Measurements from ENCODE around the gene CXCR5. TPM values are rescaled to one million over a fixed set of nuclear protein-coding genes. Genes with fewer than 3 reads are reported as not detected.

CXCR5 gene
- total RNA-seq, 4 donors from 2014 or later = 0.09 to 0.12 TPM; not detected in 2

GRCh38 chr11:118898400-118899295, 15.0 kb downstream of the CXCR5 start:
- DNase-seq (ENCODE audit: low spot score) (no peak), ATAC-seq (ENCODE audit: low FRiP score) (no peak)
- TF ChIP-seq, protein P1, sequence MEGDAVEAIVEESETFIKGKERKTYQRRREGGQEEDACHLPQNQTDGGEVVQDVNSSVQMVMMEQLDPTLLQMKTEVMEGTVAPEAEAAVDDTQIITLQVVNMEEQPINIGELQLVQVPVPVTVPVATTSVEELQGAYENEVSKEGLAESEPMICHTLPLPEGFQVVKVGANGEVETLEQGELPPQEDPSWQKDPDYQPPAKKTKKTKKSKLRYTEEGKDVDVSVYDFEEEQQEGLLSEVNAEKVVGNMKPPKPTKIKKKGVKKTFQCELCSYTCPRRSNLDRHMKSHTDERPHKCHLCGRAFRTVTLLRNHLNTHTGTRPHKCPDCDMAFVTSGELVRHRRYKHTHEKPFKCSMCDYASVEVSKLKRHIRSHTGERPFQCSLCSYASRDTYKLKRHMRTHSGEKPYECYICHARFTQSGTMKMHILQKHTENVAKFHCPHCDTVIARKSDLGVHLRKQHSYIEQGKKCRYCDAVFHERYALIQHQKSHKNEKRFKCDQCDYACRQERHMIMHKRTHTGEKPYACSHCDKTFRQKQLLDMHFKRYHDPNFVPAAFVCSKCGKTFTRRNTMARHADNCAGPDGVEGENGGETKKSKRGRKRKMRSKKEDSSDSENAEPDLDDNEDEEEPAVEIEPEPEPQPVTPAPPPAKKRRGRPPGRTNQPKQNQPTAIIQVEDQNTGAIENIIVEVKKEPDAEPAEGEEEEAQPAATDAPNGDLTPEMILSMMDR (IDR thresholded peaks at IDR 0.05) = no peak

DNA sequence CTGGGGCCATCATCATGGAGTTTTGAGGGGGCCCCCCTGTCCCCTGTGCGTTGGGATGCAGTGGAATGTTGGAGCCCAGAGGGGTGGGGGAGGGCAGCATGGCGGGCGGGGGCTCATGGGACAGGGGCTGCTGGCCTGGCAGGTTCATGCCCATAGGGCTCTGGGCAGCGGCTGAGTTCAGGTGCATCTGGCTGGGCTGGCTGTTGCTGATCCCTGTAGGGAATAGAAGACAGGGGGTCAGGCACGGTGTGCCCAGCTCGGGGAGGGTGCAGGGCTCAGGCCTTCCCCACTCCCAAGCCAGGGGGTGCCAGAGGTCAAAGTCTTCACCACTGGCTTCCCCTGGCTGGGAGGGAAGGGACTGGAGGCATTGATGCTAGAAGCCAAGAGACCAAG, 15.6 kb downstream of the CXCR5 start:
- TF ChIP-seq, protein P1 (IDR thresholded peaks at IDR 0.05) = no peak
- DNase-seq (ENCODE audit: low spot score) (no peak), ATAC-seq (ENCODE audit: low FRiP score) (no peak)

GRCh38 chr11:118899706-118900360, 16.1 kb downstream of the CXCR5 start:
- DNase-seq (ENCODE audit: low spot score) = no peak
- TF ChIP-seq, protein P1 (IDR thresholded peaks at IDR 0.05) = no peak
- ATAC-seq (ENCODE audit: low FRiP score) = no peak

- no peak for ATAC-seq (ENCODE audit: low FRiP score)
- no peak for DNase-seq (ENCODE audit: low spot score)
- TF ChIP-seq, protein P1 (IDR thresholded peaks at IDR 0.05) = no peak
Measured at GRCh38 chr11:118900535-118901384, 17.1 kb downstream of the CXCR5 start.

GRCh38 chr11:118901494-118902335, 18.0 kb downstream of the CXCR5 start:
- DNase-seq (ENCODE audit: low spot score) = no peak
- ATAC-seq (ENCODE audit: low FRiP score) = no peak
- TF ChIP-seq, protein P1 (IDR thresholded peaks at IDR 0.05) = no peak

Data from omental fat pad (tissue), 4 donors.